Activated T-helper 17 cell treated with anti-CD3 and anti-CD28 coated beads, Interleukin-2, amount 50 U/mL, for 72 hours (primary cell): ENCODE measurements around the gene CDKAL1. TPM values are rescaled to one million over a fixed set of nuclear protein-coding genes. Genes with fewer than 3 reads are reported as not detected.
"Not testable (repeated sequence)": the region's sequence is repeated elsewhere in the genome, so short reads cannot be mapped to it uniquely, and the experiment has no call there.

Experiments used
- ATAC-seq: fragments of 150-1000 bp; cut with Tn5 transposase; replicated peaks from 2 replicates; pipeline ENCODE4 v1.10.0; 2021; ENCODE audit warnings: mild to moderate bottlenecking, moderate library complexity
- H3K27ac Mint-ChIP-seq: one replicate; pipeline ENCODE4 v1.8.0; 2022; ENCODE audit warnings: mixed read lengths
- H3K27me3 Mint-ChIP-seq: one replicate; pipeline ENCODE4 v1.8.0; 2022; ENCODE audit warnings: mixed read lengths
- H3K36me3 Mint-ChIP-seq: one replicate; pipeline ENCODE4 v1.8.0; 2022; ENCODE audit warnings: low read depth, mild to moderate bottlenecking, mixed read lengths
- H3K4me1 Mint-ChIP-seq: one replicate; pipeline ENCODE4 v1.8.0; 2022; ENCODE audit warnings: mixed read lengths
- H3K4me3 Mint-ChIP-seq: one replicate; pipeline ENCODE4 v1.8.0; 2022; ENCODE audit warnings: mild to moderate bottlenecking, mixed read lengths
- H3K9me3 Mint-ChIP-seq: one replicate; pipeline ENCODE4 v1.8.0; 2022; ENCODE audit warnings: mixed read lengths
- total RNA-seq, 2 donors: library from RNA; stranded (reverse); gene quantifications; one replicate each; pipeline ENCODE4 v1.2.3, GENCODE V29; 2022

CDKAL1 gene
- total RNA-seq, 2 donors from 2014 or later: 27.7 to 31.9 TPM

- peaks cover 11% of the 10 kb centered on the region for H3K4me1 Mint-ChIP-seq
- no peak overlapping the region for H3K4me3 Mint-ChIP-seq
- no peaks in the 10 kb centered on the region for H3K36me3 Mint-ChIP-seq
- no peaks in the 10 kb centered on the region for H3K27me3 Mint-ChIP-seq
- H3K9me3 Mint-ChIP-seq: no peaks in the 10 kb centered on the region
- H3K27ac Mint-ChIP-seq: no peak overlapping the region
- ATAC-seq: no peak
Observed at GRCh38 chr6:20629509-20629908, 95.3 kb downstream of the CDKAL1 start.

GRCh38 chr6:20630136-20630535, 95.9 kb downstream of the CDKAL1 start:
- H3K36me3 Mint-ChIP-seq: no peaks in the 10 kb centered on the region

DNA sequence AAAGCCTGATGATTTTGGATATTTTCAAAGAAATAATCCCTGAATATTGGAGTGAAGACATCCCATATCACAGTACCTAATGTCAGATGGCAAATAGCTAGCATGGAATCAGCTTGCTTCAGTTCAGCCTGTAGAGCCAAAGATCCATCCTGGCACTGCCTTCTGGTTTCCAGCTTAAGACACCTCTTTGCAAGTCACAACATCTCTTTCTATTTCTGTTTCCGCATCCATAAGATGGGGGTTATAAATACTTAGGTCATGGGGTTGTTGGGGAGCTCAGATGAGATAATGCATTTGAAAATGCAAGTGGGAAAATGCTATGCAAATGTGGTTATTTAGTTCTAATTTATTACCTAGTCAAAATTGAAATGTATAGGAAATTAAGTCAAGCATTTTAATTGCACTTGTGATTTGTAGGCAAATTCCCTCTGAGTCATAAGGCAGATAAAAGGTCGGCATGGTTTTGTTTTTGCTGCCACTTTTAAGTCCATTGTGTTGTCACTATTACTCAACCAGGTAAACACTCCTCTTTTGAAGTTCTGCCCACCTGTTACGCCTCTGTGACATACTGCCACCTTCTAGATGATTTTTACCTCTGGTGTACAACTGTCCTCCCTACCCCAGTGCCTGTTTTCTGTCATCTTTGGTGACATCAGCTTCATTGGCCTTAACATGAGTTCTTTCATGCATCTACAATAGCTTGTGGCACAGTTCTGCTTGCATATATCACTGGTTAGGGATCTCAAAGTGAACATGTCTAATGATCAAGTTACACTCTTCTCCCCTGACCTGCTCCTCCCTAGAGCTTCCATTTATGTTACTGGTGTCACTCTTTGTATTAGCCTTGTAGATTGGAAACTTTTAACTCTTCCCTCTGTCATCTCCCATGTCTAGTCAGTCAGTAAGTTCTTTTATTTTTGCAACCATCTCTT, 96.6 kb downstream of the CDKAL1 start:
- ATAC-seq: peak; percentile 93
- Mint-ChIP-seq H3K9me3 (no peaks in the 10 kb centered on the region), H3K36me3 (peaks cover 4% of the 10 kb centered on the region), H3K27ac (peak overlapping the region; percentile 2), H3K4me1 (peaks cover 12% of the 10 kb centered on the region), H3K4me3 (no peak overlapping the region), H3K27me3 (no peaks in the 10 kb centered on the region)

More at GRCh38 chr6:20630136-20630535, 95.9 kb downstream of the CDKAL1 start:
- H3K27me3 Mint-ChIP-seq: no peaks in the 10 kb centered on the region
- peaks cover 12% of the 10 kb centered on the region for H3K4me1 Mint-ChIP-seq
- H3K4me3 Mint-ChIP-seq: no peak overlapping the region
- no peak overlapping the region for H3K27ac Mint-ChIP-seq
- ATAC-seq: no peak
- H3K9me3 Mint-ChIP-seq: no peaks in the 10 kb centered on the region

DNA sequence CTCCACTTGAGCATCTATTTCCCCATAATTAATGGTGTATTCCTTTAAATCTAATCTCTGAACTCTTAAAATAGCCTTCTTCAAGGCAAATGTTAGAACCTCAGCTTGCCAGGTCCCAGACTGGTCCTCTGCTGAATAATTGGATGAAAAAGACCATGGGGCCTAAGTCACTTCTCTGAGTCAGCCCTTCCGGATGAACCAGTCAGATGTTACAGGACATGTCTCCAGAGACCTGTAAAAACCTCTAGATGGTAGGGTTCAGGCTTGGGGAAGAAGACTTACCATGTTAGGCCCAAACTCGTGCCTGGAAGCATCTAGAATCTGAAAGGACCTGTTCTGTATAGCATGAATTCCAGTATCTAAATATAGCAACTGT, 97.3 kb downstream of the CDKAL1 start:
- Mint-ChIP-seq H3K9me3 (no peaks in the 10 kb centered on the region), H3K27me3 (no peaks in the 10 kb centered on the region), H3K27ac (peak overlapping the region; percentile 2), H3K36me3 (peaks cover 10% of the 10 kb centered on the region), H3K4me3 (no peak overlapping the region), H3K4me1 (peaks cover 19% of the 10 kb centered on the region)
- no peak for ATAC-seq

- H3K4me3 Mint-ChIP-seq: no peak overlapping the region
- H3K9me3 Mint-ChIP-seq: no peaks in the 10 kb centered on the region
- no peak overlapping the region for H3K27ac Mint-ChIP-seq
- peak; percentile 39 for ATAC-seq
- no peaks in the 10 kb centered on the region for H3K27me3 Mint-ChIP-seq
- H3K36me3 Mint-ChIP-seq: peaks cover 10% of the 10 kb centered on the region
- peaks cover 19% of the 10 kb centered on the region for H3K4me1 Mint-ChIP-seq
Observed at GRCh38 chr6:20632696-20633095, 98.4 kb downstream of the CDKAL1 start.

DNA sequence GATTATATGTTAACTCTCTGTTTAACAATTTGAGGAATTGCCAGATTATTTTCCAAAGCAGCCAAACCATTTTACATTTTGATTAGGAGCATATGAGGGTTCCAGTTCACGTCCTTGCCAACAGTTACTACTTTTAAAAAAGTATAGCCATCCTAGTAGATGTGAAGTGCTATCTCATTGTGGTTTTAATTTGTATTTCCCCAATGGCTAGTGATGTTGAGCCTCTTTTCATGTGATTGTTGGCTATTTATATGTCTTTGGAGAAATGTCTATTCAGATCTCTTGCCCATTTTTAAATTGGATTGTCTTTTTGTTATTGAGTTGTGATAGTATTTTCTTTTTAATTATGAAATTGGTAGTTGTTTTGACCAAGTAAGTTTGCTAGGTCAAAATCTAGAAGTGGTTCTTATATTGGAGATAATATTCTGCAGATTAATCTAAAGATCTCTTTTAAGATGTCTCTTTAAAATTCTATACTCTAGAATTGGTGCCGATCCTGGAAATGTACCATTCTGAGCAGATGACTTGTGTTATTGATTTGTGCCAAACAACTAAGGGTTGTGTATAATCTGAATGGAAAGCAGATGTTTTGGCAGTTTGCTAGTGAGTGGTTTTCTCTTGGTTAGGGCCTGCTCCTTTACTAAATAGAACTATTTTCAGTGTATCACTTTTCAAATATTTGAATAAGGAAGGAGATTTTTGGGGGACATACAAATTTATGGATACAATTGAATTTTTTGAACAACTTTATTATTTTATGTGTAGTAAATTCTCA, 99.5 kb downstream of the CDKAL1 start:
- Mint-ChIP-seq H3K4me3 (no peak overlapping the region), H3K27me3 (no peaks in the 10 kb centered on the region), H3K4me1 (peaks cover 19% of the 10 kb centered on the region), H3K9me3 (no peaks in the 10 kb centered on the region), H3K27ac (no peak overlapping the region), H3K36me3 (peaks cover 10% of the 10 kb centered on the region)
- no peak for ATAC-seq

DNA sequence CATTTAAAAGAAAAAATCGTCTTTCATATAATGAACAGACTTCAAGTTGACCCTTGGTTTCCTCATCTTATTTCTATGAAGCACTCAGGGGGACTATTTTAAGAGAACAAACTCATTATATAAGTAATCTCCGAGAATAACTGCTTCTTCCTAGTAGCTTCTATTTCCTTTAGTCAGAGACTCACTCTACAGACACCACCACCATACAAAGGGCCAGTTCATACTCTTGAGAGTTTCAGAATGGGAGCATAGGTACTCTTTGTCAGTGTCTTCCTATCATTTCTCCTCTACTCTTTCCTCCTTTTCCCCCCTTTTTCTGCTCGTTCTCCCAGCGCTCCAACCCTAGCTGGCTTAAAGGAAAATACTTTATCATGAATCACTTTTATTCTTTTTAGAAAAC, 104.9 kb downstream of the CDKAL1 start:
- Mint-ChIP-seq H3K27ac (no peak overlapping the region), H3K36me3 (peaks cover 45% of the 10 kb centered on the region), H3K27me3 (no peaks in the 10 kb centered on the region), H3K9me3 (no peaks in the 10 kb centered on the region), H3K4me3 (no peak overlapping the region), H3K4me1 (peaks cover 11% of the 10 kb centered on the region)
- no peak for ATAC-seq

- Mint-ChIP-seq H3K4me1 (peaks cover 7% of the 10 kb centered on the region), H3K27ac (peak overlapping the region; percentile 10), H3K4me3 (no peak overlapping the region), H3K27me3 (no peaks in the 10 kb centered on the region), H3K36me3 (peaks cover 45% of the 10 kb centered on the region), H3K9me3 (no peaks in the 10 kb centered on the region)
- ATAC-seq: no peak
Observed at GRCh38 chr6:20640181-20640580, 105.9 kb downstream of the CDKAL1 start.

DNA sequence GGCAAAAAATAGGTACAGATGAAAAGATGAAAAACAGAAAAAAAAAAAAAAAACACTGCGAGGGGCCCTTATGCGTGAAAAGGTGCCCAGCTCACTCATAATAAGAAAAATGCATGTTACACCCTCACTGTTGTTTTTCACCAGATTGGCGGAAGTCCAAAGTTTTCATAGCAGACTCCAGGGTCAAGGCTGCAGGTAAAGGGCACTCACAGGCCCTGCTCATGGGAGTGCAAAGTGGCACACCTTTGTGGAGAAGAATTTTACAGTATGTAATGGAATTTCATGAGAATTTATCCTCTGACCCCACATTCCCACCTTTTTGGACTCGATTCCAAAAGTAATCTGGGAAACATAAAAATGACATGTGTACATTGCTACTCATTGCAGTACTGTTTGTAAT, 108.2 kb downstream of the CDKAL1 start:
- no peak for ATAC-seq
- Mint-ChIP-seq H3K27ac (no peak overlapping the region), H3K4me3 (no peak overlapping the region), H3K4me1 (peaks cover 3% of the 10 kb centered on the region), H3K27me3 (no peaks in the 10 kb centered on the region), H3K9me3 (no peaks in the 10 kb centered on the region), H3K36me3 (peaks cover 40% of the 10 kb centered on the region)

DNA sequence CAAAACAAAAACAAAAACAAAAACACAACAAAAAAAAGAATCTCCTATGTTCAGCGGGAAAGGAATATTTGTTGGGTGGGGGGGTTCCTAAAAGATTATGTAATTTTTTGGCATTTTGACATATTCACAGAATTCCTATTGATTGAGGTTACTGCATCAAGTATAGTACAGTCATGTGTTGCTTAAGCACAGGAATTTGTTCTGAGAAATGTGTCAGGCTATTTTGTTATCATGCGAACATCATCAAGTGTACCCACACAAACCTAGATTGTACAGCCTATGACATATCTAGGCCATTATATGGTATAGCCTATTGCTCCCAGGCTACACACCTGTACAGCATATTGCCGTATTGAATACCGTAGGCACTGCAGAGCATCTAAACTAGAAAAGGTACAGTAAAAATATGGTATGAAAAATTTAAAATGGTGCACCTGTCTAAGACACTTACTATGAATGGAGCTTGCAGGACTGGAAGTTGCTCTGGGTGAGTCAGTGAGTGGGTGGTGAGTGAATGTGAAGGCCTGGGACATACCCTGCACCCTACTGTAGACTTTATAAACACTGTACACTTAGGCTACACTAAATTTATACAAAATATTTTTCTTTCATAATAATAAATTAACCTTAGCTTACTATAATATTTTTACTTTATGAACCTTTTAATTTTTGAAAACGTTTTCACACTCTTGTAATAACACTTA, 110.6 kb downstream of the CDKAL1 start:
- Mint-ChIP-seq H3K4me3 (no peak overlapping the region), H3K4me1 (peaks cover 5% of the 10 kb centered on the region), H3K27ac (no peak overlapping the region), H3K36me3 (peaks cover 51% of the 10 kb centered on the region), H3K9me3 (no peaks in the 10 kb centered on the region), H3K27me3 (no peaks in the 10 kb centered on the region)
- peak; percentile 34 for ATAC-seq

DNA sequence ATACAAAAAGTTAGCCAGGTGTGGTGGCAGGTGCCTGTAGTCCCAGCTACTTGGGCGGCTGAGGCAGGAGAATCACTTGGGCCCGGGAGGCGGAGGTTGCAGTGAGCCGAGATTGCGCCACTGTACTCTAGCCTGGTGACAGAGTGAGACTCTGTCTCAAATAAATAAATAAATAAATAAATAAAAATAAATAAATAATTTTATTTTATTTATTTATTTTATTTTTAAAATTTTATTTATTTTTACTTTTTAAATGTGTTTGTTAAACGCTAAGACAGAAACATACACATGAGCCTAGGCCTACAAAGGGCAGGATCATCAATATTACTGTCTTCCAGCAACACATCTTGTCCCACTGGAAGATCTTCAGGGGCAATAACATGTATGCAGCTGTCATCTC, 111.3 kb downstream of the CDKAL1 start:
- H3K4me1 Mint-ChIP-seq, H3K27ac Mint-ChIP-seq, H3K27me3 Mint-ChIP-seq, H3K9me3 Mint-ChIP-seq, H3K4me3 Mint-ChIP-seq, ATAC-seq: not testable (repeated sequence)
- H3K36me3 Mint-ChIP-seq: peaks cover 49% of the 10 kb centered on the region

DNA sequence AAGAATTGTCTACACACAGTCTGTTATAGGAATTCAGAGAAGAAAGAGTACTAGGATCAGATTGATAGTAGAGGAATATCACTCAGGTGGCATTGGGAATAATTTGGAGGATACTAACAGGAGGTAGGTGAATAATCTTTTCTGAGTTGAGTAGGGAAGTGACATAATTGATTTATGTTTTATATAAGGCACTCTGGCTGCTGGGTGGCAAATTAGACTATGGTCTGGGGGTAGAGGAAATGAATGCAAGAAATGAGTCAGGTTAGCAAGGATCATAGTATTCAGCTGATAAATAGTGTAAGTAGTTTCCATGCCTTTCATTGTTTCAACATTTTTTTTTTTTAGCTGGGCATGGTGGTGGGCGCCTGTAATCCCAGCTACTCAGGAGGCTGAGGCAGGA, 113.3 kb downstream of the CDKAL1 start:
- Mint-ChIP-seq H3K9me3 (no peaks in the 10 kb centered on the region), H3K27me3 (no peaks in the 10 kb centered on the region), H3K36me3 (peaks cover 58% of the 10 kb centered on the region), H3K4me1 (peaks cover 18% of the 10 kb centered on the region), H3K4me3 (no peak overlapping the region), H3K27ac (no peak overlapping the region)
- no peak for ATAC-seq

- peaks cover 19% of the 10 kb centered on the region for H3K4me1 Mint-ChIP-seq
- not testable (repeated sequence) for ATAC-seq, H3K4me3 Mint-ChIP-seq, H3K27me3 Mint-ChIP-seq, H3K9me3 Mint-ChIP-seq, H3K27ac Mint-ChIP-seq
- H3K36me3 Mint-ChIP-seq: peaks cover 74% of the 10 kb centered on the region
Observed at GRCh38 chr6:20649696-20650470, 115.6 kb downstream of the CDKAL1 start.
